SJCRH30 (cell line): ENCODE data around the gene PTPN7. TPM values are rescaled to one million over a fixed set of nuclear protein-coding genes. Genes with fewer than 3 reads are reported as not detected.
A peak's percentile ranks its signal among the peaks of the same experiment; 100 is the strongest.

Experiments used
- DNase-seq, 2 experiments: peaks; one replicate each; pipeline ENCODE4 v3.0.0-alpha.2; 2015 to 2020
- H3K27ac ChIP-seq: fragments of 250-450 bp; sonication (Bioruptor Pico); 2 replicates; pipeline ENCODE4 v1.5.1; 2020; ENCODE audit warnings: mild to moderate bottlenecking, moderate library complexity
- H3K27me3 ChIP-seq: fragments of 250-450 bp; sonication (Bioruptor Pico); 2 replicates; pipeline ENCODE4 v1.5.1; 2020; ENCODE audit warnings: mild to moderate bottlenecking, moderate library complexity
- H3K36me3 ChIP-seq: fragments of 250-450 bp; sonication (Bioruptor Pico); 2 replicates; pipeline ENCODE4 v1.5.1; 2020; ENCODE audit warnings: mild to moderate bottlenecking, moderate library complexity
- H3K4me1 ChIP-seq: fragments of 250-450 bp; sonication (Bioruptor Pico); 2 replicates; pipeline ENCODE4 v1.5.1; 2020; ENCODE audit warnings: mild to moderate bottlenecking, moderate library complexity
- H3K4me3 ChIP-seq: fragments of 250-450 bp; sonication (Bioruptor Pico); 2 replicates; pipeline ENCODE4 v1.5.1; 2020; ENCODE audit warnings: mild to moderate bottlenecking, moderate library complexity
- H3K9me3 ChIP-seq: fragments of 250-450 bp; sonication (Bioruptor Pico); replicated peaks from 2 replicates; pipeline ENCODE4 v1.5.1; 2020; ENCODE audit warnings: mild to moderate bottlenecking, moderate library complexity
- total RNA-seq: library from RNA; depleted of rRNA; stranded (reverse); fragments of >200 nt; shearing (Covaris generic); gene quantifications from 2 replicates; pipeline ENCODE4 v1.2.3, GENCODE V29; 2014

PTPN7 gene
- total RNA-seq, 1 experiment from 2014 or later, result 0.14 TPM

DNA sequence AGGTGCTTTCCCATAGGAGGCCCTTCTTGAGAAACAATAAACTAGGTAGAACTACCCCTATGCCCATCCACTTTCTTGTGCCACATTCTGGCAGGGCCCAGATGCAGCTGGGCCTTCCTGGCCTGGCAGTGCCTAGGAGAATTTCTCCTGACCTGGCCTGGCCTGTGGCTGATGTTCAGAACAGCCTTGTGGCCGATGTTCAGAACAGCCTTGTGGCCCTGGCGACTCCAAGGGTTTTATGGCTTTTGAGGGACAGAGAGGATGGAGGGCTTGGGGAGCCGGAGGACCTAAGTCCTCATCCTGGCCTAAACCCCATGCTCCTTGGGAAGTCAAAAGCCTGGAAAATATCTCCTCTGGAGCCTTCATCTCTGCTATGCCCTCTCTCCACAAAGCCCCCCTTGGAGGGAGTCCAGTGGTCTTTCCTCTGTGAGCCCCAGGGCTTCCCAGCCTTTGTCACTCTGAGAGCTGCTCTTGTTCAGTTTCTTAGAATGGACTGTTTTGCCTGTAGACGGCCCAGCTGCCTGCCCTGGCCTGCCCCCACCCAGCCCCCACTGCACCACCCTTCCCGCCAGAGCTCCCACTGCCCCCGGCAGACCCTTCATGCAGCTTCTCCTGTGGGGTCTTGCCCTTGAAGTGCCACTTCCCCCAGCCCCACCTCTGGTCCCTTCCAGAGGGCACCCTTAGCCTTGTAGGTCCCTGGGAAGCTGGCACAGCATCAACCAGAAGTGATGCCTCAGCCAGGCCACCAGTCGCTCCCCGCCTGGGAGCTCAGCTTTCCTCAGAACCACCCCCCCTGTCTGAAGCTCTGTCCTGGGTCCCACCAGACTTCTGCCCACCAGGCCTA is 30.7 kb downstream of the PTPN7 start:
- Histone ChIP-seq H3K27ac (no peak overlapping the region), H3K27me3 (no peaks in the 10 kb centered on the region; the same call in 1 of the 2 replicates), H3K9me3 (no peaks in the 10 kb centered on the region), H3K36me3 (peaks cover under 1% of the 10 kb centered on the region; the same call in 1 of the 2 replicates), H3K4me3 (no peak overlapping the region), H3K4me1 (no peaks in the 10 kb centered on the region)
- DNase-seq, result no peak

DNA sequence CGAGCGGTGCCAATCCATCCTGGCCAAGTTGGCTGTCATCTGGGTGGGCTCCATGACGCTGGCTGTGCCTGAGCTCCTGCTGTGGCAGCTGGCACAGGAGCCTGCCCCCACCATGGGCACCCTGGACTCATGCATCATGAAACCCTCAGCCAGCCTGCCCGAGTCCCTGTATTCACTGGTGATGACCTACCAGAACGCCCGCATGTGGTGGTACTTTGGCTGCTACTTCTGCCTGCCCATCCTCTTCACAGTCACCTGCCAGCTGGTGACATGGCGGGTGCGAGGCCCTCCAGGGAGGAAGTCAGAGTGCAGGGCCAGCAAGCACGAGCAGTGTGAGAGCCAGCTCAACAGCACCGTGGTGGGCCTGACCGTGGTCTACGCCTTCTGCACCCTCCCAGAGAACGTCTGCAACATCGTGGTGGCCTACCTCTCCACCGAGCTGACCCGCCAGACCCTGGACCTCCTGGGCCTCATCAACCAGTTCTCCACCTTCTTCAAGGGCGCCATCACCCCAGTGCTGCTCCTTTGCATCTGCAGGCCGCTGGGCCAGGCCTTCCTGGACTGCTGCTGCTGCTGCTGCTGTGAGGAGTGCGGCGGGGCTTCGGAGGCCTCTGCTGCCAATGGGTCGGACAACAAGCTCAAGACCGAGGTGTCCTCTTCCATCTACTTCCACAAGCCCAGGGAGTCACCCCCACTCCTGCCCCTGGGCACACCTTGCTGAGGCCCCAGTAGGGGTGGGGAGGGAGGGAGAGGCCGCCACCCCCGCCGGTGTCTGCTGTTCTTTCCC is 32.4 kb downstream of the PTPN7 start:
- no peak overlapping the region for H3K27ac ChIP-seq
- DNase-seq, result no peak
- peaks cover 2% of the 10 kb centered on the region for H3K27me3 ChIP-seq
- no peaks in the 10 kb centered on the region for H3K9me3 ChIP-seq
- no peaks in the 10 kb centered on the region for H3K36me3 ChIP-seq
- H3K4me3 ChIP-seq, result no peak overlapping the region
- H3K4me1 ChIP-seq, result no peaks in the 10 kb centered on the region

DNA sequence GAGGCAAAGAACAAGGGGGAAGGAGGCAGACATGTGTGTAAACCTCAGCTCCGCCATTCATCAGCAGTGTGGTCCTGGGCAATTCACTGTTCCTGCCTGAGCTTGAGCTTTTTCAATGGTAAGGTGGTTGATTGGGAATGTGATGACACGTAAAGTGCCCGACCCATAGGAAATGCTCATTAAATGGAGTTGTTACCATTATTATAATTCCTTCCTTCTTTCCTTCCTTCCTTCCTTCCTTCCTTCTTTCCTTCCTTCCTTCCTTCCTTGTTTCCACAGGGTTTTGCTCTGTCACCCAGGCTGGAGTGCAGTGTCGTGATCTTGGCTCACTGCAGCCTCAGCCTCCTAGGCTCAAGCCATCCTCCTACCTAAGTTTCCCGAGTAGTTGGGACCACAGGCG is 33.3 kb downstream of the PTPN7 start:
- H3K27me3 ChIP-seq, result peaks cover 8% of the 10 kb centered on the region
- no peak for DNase-seq
- H3K9me3 ChIP-seq, result no peaks in the 10 kb centered on the region
- H3K36me3 ChIP-seq, result no peaks in the 10 kb centered on the region
- H3K4me1 ChIP-seq, result no peaks in the 10 kb centered on the region
- no peak overlapping the region for H3K27ac ChIP-seq
- no peak overlapping the region for H3K4me3 ChIP-seq

DNA sequence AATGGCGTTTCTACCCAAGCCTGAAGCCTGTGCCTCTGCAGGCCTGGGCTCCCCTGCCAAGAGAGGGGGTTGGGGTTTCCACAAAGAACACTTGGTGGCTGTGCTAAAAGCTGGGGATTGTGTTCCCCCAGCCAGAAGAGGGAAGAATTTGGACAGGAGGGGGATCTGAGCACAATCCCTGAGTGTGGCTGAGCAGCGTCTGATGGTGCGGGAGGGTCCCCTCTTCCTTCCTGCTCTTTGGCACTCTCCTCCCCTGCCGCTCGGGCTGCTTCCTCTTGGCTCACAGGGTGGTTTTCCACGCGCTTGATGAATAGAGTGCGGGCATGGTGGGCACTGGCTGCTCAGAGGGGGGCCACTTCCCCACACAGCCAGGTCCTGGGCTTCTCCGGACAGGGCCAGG is 34.0 kb downstream of the PTPN7 start:
- Histone ChIP-seq H3K27ac (no peak overlapping the region), H3K36me3 (no peaks in the 10 kb centered on the region), H3K4me1 (no peaks in the 10 kb centered on the region), H3K4me3 (no peak overlapping the region), H3K9me3 (no peaks in the 10 kb centered on the region), H3K27me3 (peaks cover 8% of the 10 kb centered on the region)
- DNase-seq, result no peak

DNA sequence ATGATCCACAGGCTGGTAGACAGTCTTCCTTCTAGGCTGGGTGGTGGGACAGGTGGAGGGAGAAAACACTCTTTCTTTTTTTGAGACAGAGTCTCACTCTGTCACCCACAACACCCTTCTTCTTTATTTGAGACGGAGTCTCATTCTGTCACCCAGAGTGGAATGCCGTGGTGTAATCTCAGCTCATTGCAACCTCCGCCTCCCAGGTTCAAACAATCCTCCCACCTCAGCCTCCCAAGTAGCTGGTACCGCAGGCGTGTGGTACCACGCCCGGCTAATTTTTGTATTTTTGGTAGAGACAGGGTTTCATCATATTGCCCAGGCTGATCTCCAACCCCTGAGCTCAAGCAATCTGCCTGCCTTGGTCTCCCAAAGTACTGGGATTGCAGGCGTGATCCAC is 34.8 kb downstream of the PTPN7 start:
- no peak overlapping the region for H3K4me3 ChIP-seq
- H3K4me1 ChIP-seq, result no peaks in the 10 kb centered on the region
- no peaks in the 10 kb centered on the region for H3K9me3 ChIP-seq
- H3K27ac ChIP-seq, result no peak overlapping the region
- H3K27me3 ChIP-seq, result peaks cover 8% of the 10 kb centered on the region
- no peaks in the 10 kb centered on the region for H3K36me3 ChIP-seq
- DNase-seq, result no peak

DNA sequence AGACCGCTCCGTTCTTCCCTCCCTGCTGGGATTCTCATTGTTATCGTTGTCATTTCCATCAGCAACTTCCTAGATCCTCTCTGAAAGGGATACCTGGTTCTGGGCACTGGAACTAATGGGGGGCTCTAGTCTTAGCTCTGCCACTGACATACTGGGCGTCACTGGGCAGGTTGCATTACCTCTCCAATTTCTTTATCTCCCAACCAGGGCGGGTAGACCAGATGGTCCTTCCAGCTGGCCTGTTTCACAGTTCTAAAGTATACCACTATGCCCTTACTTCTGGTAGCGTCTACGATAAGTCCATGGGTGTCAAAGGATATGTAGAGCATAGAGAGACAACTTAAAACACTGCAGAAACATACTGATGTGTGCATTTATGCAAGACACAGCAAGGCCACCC is 36.3 kb downstream of the PTPN7 start:
- H3K4me1 ChIP-seq, result no peaks in the 10 kb centered on the region
- no peak overlapping the region for H3K4me3 ChIP-seq
- no peaks in the 10 kb centered on the region for H3K36me3 ChIP-seq
- H3K9me3 ChIP-seq, result no peaks in the 10 kb centered on the region
- DNase-seq, result no peak
- H3K27ac ChIP-seq, result no peak overlapping the region
- peaks cover 8% of the 10 kb centered on the region for H3K27me3 ChIP-seq

DNA sequence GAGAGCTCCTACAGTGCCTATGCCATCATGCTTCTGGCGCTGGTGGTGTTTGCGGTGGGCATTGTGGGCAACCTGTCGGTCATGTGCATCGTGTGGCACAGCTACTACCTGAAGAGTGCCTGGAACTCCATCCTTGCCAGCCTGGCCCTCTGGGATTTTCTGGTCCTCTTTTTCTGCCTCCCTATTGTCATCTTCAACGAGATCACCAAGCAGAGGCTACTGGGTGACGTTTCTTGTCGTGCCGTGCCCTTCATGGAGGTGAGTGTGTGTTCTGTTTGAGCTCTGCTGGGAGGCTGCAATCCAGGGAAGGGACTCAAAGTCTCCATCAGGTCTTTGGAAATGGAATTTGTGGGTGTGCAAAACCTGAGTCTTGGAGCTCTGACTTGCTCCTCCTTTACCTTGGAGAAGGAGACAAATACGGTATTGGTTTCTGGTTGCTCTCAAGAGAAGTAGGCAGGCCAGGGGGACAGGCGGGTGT is 37.0 kb downstream of the PTPN7 start:
- H3K27ac ChIP-seq, result no peak overlapping the region
- H3K36me3 ChIP-seq, result no peaks in the 10 kb centered on the region
- no peak overlapping the region for H3K4me3 ChIP-seq
- DNase-seq, result no peak
- no peaks in the 10 kb centered on the region for H3K9me3 ChIP-seq
- peaks cover 8% of the 10 kb centered on the region for H3K27me3 ChIP-seq
- no peaks in the 10 kb centered on the region for H3K4me1 ChIP-seq

DNA sequence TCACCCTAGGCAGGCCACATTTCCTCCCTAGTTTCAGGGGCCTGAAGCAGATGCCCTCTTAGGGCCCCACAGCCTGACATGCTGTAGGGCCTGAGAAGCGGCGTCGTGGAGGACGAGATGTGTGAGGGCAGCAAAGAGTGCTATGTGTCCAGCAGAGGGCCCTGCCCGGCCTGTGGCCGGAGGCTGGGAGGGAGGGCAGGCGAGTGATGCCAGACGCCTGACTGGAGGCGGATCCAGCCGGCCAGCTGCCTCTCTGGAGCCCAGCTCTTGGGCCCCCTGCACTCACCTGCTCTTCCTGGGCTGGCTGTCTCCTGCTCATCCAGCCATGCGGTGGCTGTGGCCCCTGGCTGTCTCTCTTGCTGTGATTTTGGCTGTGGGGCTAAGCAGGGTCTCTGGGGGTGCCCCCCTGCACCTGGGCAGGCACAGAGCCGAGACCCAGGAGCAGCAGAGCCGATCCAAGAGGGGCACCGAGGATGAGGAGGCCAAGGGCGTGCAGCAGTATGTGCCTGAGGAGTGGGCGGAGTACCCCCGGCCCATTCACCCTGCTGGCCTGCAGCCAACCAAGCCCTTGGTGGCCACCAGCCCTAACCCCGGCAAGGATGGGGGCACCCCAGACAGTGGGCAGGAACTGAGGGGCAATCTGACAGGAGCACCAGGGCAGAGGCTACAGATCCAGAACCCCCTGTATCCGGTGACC is 37.6 kb downstream of the PTPN7 start, which contains the start of gene GPR37L1:
Gene GPR37L1, plus strand, starts transcription at position 279 of the 697 bp plus-strand sequence. Its CDS starts 47 bp downstream, at position 326.
- peak; percentile 66 to 67 for DNase-seq
- Histone ChIP-seq H3K36me3 (no peaks in the 10 kb centered on the region), H3K4me3 (no peak within 1 kb of the TSS), H3K4me1 (no peaks in the 10 kb centered on the region), H3K9me3 (no peaks in the 10 kb centered on the region), H3K27ac (no peak within 1 kb of the TSS), H3K27me3 (peaks cover 8% of the 10 kb centered on the region)

DNA sequence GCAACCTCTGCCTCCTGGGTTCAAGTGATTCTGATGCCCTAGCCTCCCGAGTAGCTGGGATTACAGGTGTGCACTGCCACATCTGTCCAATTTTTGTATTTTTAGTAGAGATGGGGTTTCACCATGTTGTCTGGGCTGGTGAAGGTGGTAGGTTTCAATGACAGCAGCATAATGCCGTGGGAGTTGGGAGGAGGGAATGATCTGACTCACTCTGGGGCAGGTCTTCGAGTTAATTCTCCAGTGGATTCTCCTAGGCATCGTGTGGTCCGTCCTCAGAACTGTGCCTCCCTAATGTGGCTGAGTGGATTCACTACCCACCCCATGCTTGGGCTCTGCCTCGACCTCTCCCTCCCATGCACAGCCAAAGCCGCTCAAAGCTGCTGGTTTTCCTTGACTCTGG is 39.4 kb downstream of the PTPN7 start:
- H3K4me3 ChIP-seq, result no peak overlapping the region
- H3K27ac ChIP-seq, result no peak overlapping the region
- no peak for DNase-seq
- H3K4me1 ChIP-seq, result no peaks in the 10 kb centered on the region
- peaks cover 8% of the 10 kb centered on the region for H3K27me3 ChIP-seq
- H3K36me3 ChIP-seq, result no peaks in the 10 kb centered on the region
- no peaks in the 10 kb centered on the region for H3K9me3 ChIP-seq

DNA sequence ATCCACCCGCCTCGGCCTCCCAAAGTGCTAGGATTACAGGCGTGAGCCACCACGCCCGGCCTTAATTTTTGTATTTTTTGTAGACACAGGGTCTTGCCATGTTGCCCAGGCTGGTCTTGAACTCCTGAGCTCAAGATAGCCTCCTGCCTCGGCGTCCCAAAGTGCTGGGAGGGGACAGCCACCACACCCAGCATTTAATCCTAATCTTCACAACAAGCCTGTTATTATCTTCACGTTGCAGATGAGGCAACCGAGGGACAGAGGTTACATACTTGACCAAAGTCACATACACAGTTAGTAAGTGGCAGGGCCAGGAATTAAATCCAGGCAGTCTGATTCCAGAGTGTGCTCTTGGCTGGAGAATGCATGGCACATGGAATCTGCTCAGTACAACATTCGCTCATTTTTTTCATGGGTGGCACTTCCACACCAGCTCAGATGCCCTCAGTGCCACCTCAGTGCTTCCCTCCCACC is 42.5 kb downstream of the PTPN7 start:
- no peaks in the 10 kb centered on the region for H3K36me3 ChIP-seq
- H3K27me3 ChIP-seq, result peaks cover 5% of the 10 kb centered on the region; the same call in 1 of the 2 replicates
- H3K4me1 ChIP-seq, result peaks cover 11% of the 10 kb centered on the region
- no peak overlapping the region for H3K27ac ChIP-seq
- DNase-seq, result no peak
- no peaks in the 10 kb centered on the region for H3K9me3 ChIP-seq
- H3K4me3 ChIP-seq, result no peak overlapping the region

DNA sequence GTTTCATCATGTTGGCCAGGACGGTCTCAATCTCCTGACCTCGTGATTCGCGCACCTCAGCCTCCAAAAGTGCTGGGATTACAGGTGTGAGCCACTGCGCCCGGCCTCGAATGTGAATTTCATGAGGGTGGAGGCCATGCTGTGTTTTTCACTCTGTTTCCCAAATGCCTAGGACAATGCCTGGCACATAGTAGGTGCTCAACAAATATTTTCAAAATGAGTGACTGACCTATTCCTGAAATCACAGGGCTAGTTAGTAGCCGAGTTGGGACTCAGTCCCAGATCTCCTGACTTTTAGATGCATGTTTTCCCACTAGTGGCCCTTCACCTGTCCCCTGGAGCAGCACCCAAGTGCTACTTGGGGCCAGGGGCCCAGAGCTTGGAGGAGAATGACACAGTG is 44.1 kb downstream of the PTPN7 start:
- Histone ChIP-seq H3K27me3 (no peaks in the 10 kb centered on the region), H3K27ac (no peak overlapping the region), H3K36me3 (no peaks in the 10 kb centered on the region), H3K4me1 (peaks cover 15% of the 10 kb centered on the region), H3K4me3 (no peak overlapping the region), H3K9me3 (no peaks in the 10 kb centered on the region)
- no peak for DNase-seq

DNA sequence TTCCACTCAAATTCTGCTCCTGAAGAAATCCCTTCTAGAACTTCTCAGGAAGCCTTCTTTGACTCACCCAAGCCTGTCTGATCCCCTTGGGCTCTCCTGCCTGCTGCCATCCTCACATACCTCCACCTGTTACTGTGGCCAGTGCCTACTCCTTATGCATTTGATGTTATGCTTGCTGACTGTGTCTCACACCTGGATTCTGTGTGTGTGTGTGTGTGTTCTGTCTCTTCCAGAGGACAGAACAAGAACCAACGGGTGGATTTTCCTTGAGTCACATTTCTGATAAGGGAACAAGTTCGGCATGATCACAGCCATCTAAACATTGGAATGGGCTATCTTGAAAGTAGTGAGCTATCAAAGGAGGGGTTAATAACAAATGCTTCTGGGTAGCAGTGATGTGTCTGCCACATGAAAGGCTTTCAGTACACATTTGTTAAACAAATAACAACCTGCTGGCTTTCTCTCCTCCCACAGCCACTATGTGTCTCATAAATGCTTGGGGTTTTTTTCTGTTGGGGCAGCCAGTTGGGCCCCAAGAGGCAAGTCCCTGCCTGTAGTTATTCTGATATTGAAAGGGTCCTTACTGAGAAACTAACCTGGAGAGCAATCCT is 46.6 kb downstream of the PTPN7 start:
- Histone ChIP-seq H3K36me3 (no peaks in the 10 kb centered on the region), H3K27me3 (no peaks in the 10 kb centered on the region), H3K27ac (no peak overlapping the region)

DNA sequence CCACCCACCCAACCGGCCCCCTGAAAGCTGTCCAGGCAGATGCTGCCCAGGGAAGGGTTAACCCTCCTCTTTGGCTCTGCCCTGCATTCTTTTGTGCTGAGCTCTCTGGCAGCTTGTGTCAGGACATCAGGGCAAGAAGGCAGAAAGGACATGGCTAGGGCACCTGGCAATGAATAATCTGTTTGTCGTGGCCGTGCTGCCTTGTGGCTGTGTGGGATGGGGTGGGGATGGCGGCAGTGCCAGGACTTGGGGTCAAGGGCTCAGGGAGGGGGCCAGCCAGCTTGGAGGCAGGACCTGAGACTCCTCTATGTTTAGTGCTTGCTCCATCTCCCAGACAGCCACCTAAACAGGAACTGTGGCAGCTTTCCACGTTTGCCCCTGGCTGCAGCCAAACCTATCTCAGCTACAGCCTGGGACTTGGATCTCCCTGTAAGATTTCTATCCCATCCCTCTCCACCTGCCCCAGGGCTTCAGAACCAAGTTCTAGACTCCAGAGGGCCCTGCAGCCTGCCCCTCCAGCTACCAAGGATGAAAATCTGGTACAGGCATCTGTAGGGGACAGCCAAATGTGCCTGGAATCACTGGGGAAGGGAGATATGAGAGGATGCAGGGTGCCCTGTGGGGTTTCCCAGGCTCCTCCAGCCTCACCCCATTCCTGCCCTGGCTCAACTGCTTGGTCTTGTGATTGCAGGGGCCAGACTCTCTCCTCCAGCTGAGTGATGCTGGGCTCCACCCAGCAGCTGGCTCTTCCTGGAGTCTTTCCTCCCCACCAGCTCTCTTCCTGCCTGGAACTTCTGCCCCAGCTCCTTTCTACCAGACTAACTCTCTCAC is 47.3 kb downstream of the PTPN7 start:
- H3K4me1 ChIP-seq, result peaks cover 15% of the 10 kb centered on the region
- H3K4me3 ChIP-seq, result no peak overlapping the region
- H3K27ac ChIP-seq, result no peak overlapping the region
- H3K27me3 ChIP-seq, result no peaks in the 10 kb centered on the region
- no peak for DNase-seq
- H3K36me3 ChIP-seq, result no peaks in the 10 kb centered on the region
- H3K9me3 ChIP-seq, result no peaks in the 10 kb centered on the region

More for the DNA sequence above, 46.6 kb downstream of the PTPN7 start:
- no peak for DNase-seq
- Histone ChIP-seq H3K4me3 (no peak overlapping the region), H3K9me3 (no peaks in the 10 kb centered on the region), H3K4me1 (peaks cover 15% of the 10 kb centered on the region)
